ENCODE data around the gene AFF3.
"Not testable (repeated sequence)": the region's sequence is repeated elsewhere in the genome, so short reads cannot be mapped to it uniquely, and the experiment has no call there.

AFF3 gene

GRCh38 chr2:99949530-99949929, 192.9 kb downstream of the AFF3 start:
- DNase-seq, result no peak
- no peak overlapping the region for H2BK15ac ChIP-seq (ENCODE audit: low read depth, poor library complexity, severe bottlenecking)
- no peak overlapping the region for H3K27ac ChIP-seq (ENCODE audit: low read length, poor library complexity, severe bottlenecking)
- peaks cover 0 to 21% of the 10 kb centered on the region in 2 experiments for H3K27me3 ChIP-seq (ENCODE audit: control insufficient read depth in 1 of 2, insufficient read depth in 1 of 2, low read length in 2 of 2)
- H3K14ac ChIP-seq (ENCODE audit: low read length in 2 of 2), result no peak overlapping the region
- H2AK5ac ChIP-seq (ENCODE audit: low read length, severe bottlenecking), result no peak overlapping the region
- H3K4me3 ChIP-seq (ENCODE audit: insufficient read depth in 1 of 2, low read depth in 1 of 2, low read length in 2 of 2), result no peak overlapping the region
- no peak overlapping the region for H2BK120ac ChIP-seq (ENCODE audit: low read depth, low read length)
- H3K79me1 ChIP-seq (replicated peaks; ENCODE audit: low read length, poor library complexity, severe bottlenecking), result peaks cover 28% of the 10 kb centered on the region
- no peak overlapping the region for H2BK12ac ChIP-seq (ENCODE audit: low read length in 2 of 2)
- H3K18ac ChIP-seq (ENCODE audit: low read depth in 1 of 2, low read length in 2 of 2), result no peak overlapping the region
- no peak overlapping the region for H2BK5ac ChIP-seq (ENCODE audit: low read depth, low read length, poor library complexity, severe bottlenecking)
- peaks cover 2% of the 10 kb centered on the region for H3K4me1 ChIP-seq (ENCODE audit: control insufficient read depth, insufficient read depth, low read depth, low read length)
- no peak overlapping the region for H4K8ac ChIP-seq (ENCODE audit: low read length)
- WGBS, result 100% methylated on average over 2 of the region's 4 CpGs
- H3K4ac ChIP-seq (ENCODE audit: low read depth in 1 of 2, low read length in 2 of 2), result no peak overlapping the region
- H2AFZ ChIP-seq (ENCODE audit: low read depth, low read length), result no peak overlapping the region
- H3K4me2 ChIP-seq (ENCODE audit: low read length, poor library complexity, severe bottlenecking), result no peak overlapping the region
- peaks cover 0 to 20% of the 10 kb centered on the region in 2 experiments for H3K36me3 ChIP-seq (ENCODE audit: control insufficient read depth in 1 of 2, insufficient read depth in 2 of 2, low read depth in 1 of 2, low read length in 2 of 2)
- no peak overlapping the region for H3K9ac ChIP-seq (ENCODE audit: low read length)
- H4K91ac ChIP-seq (ENCODE audit: low read length), result no peak overlapping the region
- no peaks in the 10 kb centered on the region for H3K9me3 ChIP-seq (ENCODE audit: control insufficient read depth, low read length)
- no peak overlapping the region for H3K23ac ChIP-seq (ENCODE audit: low read length in 2 of 2)

- Histone ChIP-seq H3K79me1 (replicated peaks; ENCODE audit: low read length, poor library complexity, severe bottlenecking) (peaks cover 23% of the 10 kb centered on the region), H2BK12ac (ENCODE audit: low read length in 2 of 2) (no peak overlapping the region), H3K9me3 (ENCODE audit: control insufficient read depth, low read length) (no peaks in the 10 kb centered on the region), H3K18ac (ENCODE audit: low read depth in 1 of 2, low read length in 2 of 2) (no peak overlapping the region), H4K8ac (ENCODE audit: low read length) (no peak overlapping the region), H3K4me3 (ENCODE audit: insufficient read depth in 1 of 2, low read depth in 1 of 2, low read length in 2 of 2) (no peak overlapping the region), H3K4me1 (ENCODE audit: control insufficient read depth, insufficient read depth, low read depth, low read length) (peaks cover 3% of the 10 kb centered on the region), H2BK120ac (ENCODE audit: low read depth, low read length) (no peak overlapping the region), H3K27ac (ENCODE audit: low read length, poor library complexity, severe bottlenecking) (no peak overlapping the region), H2BK5ac (ENCODE audit: low read depth, low read length, poor library complexity, severe bottlenecking) (no peak overlapping the region), H3K36me3 (ENCODE audit: control insufficient read depth in 1 of 2, insufficient read depth in 2 of 2, low read depth in 1 of 2, low read length in 2 of 2) (peaks cover 0 to 17% of the 10 kb centered on the region in 2 experiments), H4K91ac (ENCODE audit: low read length) (no peak overlapping the region), H3K4me2 (ENCODE audit: low read length, poor library complexity, severe bottlenecking) (no peak overlapping the region), H3K27me3 (ENCODE audit: control insufficient read depth in 1 of 2, insufficient read depth in 1 of 2, low read length in 2 of 2) (peaks cover 0 to 25% of the 10 kb centered on the region in 2 experiments), H3K4ac (ENCODE audit: low read depth in 1 of 2, low read length in 2 of 2) (no peak overlapping the region), H3K14ac (ENCODE audit: low read length in 2 of 2) (no peak overlapping the region), H2AFZ (ENCODE audit: low read depth, low read length) (no peak overlapping the region), H3K9ac (ENCODE audit: low read length) (no peak overlapping the region), H3K23ac (ENCODE audit: low read length in 2 of 2) (no peak overlapping the region), H2BK15ac (ENCODE audit: low read depth, poor library complexity, severe bottlenecking) (no peak overlapping the region), H2AK5ac (ENCODE audit: low read length, severe bottlenecking) (no peak overlapping the region)
- no peak for DNase-seq
- WGBS, result 95% methylated on average over 5 of the region's 5 CpGs
Observed at GRCh38 chr2:99948010-99948409, 194.4 kb downstream of the AFF3 start.

DNA sequence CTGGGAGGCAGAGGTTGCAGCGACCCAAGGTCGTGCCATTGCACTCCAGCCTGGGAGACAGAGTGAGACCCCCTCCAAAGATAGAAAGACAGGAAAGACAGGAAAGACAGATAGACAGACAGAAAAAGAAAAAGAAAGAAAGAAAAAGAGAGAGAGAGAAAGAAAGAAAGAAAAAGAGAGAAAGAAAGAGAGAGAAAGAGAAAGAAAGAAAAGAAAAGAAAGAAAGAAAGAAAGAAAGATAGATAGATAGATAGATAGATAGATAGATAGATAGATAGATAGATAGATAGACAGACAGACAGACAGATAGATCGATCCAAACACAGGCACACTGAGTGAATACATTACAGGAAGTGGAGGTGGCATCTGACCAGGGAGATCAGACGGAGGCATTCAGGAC, 195.0 kb downstream of the AFF3 start:
- not testable (repeated sequence) for H3K14ac ChIP-seq (ENCODE audit: low read length in 2 of 2); H3K4me3 ChIP-seq (ENCODE audit: insufficient read depth in 1 of 2, low read depth in 1 of 2, low read length in 2 of 2); H2AK5ac ChIP-seq (ENCODE audit: low read length, severe bottlenecking); DNase-seq; H3K27ac ChIP-seq (ENCODE audit: low read length, poor library complexity, severe bottlenecking); H3K4me1 ChIP-seq (ENCODE audit: control insufficient read depth, insufficient read depth, low read depth, low read length); H2BK12ac ChIP-seq (ENCODE audit: low read length in 2 of 2); H3K9ac ChIP-seq (ENCODE audit: low read length); H4K91ac ChIP-seq (ENCODE audit: low read length); H3K4me2 ChIP-seq (ENCODE audit: low read length, poor library complexity, severe bottlenecking); H2BK15ac ChIP-seq (ENCODE audit: low read depth, poor library complexity, severe bottlenecking); H3K23ac ChIP-seq (ENCODE audit: low read length in 2 of 2); H4K8ac ChIP-seq (ENCODE audit: low read length); H2AFZ ChIP-seq (ENCODE audit: low read depth, low read length); H2BK120ac ChIP-seq (ENCODE audit: low read depth, low read length); H3K4ac ChIP-seq (ENCODE audit: low read depth in 1 of 2, low read length in 2 of 2); H3K9me3 ChIP-seq (ENCODE audit: control insufficient read depth, low read length); H2BK5ac ChIP-seq (ENCODE audit: low read depth, low read length, poor library complexity, severe bottlenecking); H3K18ac ChIP-seq (ENCODE audit: low read depth in 1 of 2, low read length in 2 of 2)
- peaks cover 0 to 11% of the 10 kb centered on the region in 2 experiments for H3K36me3 ChIP-seq (ENCODE audit: control insufficient read depth in 1 of 2, insufficient read depth in 2 of 2, low read depth in 1 of 2, low read length in 2 of 2)
- WGBS, result 95% methylated on average over 4 of the region's 4 CpGs
- H3K27me3 ChIP-seq (ENCODE audit: control insufficient read depth in 1 of 2, insufficient read depth in 1 of 2, low read length in 2 of 2), result peaks cover 0 to 27% of the 10 kb centered on the region in 2 experiments
- peaks cover 22% of the 10 kb centered on the region for H3K79me1 ChIP-seq (replicated peaks; ENCODE audit: low read length, poor library complexity, severe bottlenecking)

- H3K23ac ChIP-seq (ENCODE audit: low read length in 2 of 2), result no peak overlapping the region
- H3K9ac ChIP-seq (ENCODE audit: low read length), result no peak overlapping the region
- peaks cover 6% of the 10 kb centered on the region for H3K4me1 ChIP-seq (ENCODE audit: control insufficient read depth, insufficient read depth, low read depth, low read length)
- H2BK120ac ChIP-seq (ENCODE audit: low read depth, low read length), result no peak overlapping the region
- no peak overlapping the region for H3K27ac ChIP-seq (ENCODE audit: low read length, poor library complexity, severe bottlenecking)
- no peak overlapping the region for H2BK12ac ChIP-seq (ENCODE audit: low read length in 2 of 2)
- no peak overlapping the region for H3K4ac ChIP-seq (ENCODE audit: low read depth in 1 of 2, low read length in 2 of 2)
- H2AK5ac ChIP-seq (ENCODE audit: low read length, severe bottlenecking), result no peak overlapping the region
- no peak overlapping the region for H2BK15ac ChIP-seq (ENCODE audit: low read depth, poor library complexity, severe bottlenecking)
- no peak overlapping the region for H2BK5ac ChIP-seq (ENCODE audit: low read depth, low read length, poor library complexity, severe bottlenecking)
- peaks cover 0 to 7% of the 10 kb centered on the region in 2 experiments for H3K36me3 ChIP-seq (ENCODE audit: control insufficient read depth in 1 of 2, insufficient read depth in 2 of 2, low read depth in 1 of 2, low read length in 2 of 2)
- H3K9me3 ChIP-seq (ENCODE audit: control insufficient read depth, low read length), result no peaks in the 10 kb centered on the region
- WGBS, result 96% methylated on average over 3 of the region's 4 CpGs
- H2AFZ ChIP-seq (ENCODE audit: low read depth, low read length), result no peak overlapping the region
- H4K91ac ChIP-seq (ENCODE audit: low read length), result no peak overlapping the region
- H3K27me3 ChIP-seq (ENCODE audit: control insufficient read depth in 1 of 2, insufficient read depth in 1 of 2, low read length in 2 of 2), result peaks cover 0 to 29% of the 10 kb centered on the region in 2 experiments
- no peak overlapping the region for H4K8ac ChIP-seq (ENCODE audit: low read length)
- no peak overlapping the region for H3K4me3 ChIP-seq (ENCODE audit: insufficient read depth in 1 of 2, low read depth in 1 of 2, low read length in 2 of 2)
- no peak for DNase-seq
- no peak overlapping the region for H3K14ac ChIP-seq (ENCODE audit: low read length in 2 of 2)
- peaks cover 22% of the 10 kb centered on the region for H3K79me1 ChIP-seq (replicated peaks; ENCODE audit: low read length, poor library complexity, severe bottlenecking)
- no peak overlapping the region for H3K4me2 ChIP-seq (ENCODE audit: low read length, poor library complexity, severe bottlenecking)
- no peak overlapping the region for H3K18ac ChIP-seq (ENCODE audit: low read depth in 1 of 2, low read length in 2 of 2)
Observed at GRCh38 chr2:99944019-99944418, 198.4 kb downstream of the AFF3 start.

All from mesenchymal stem cell (in vitro differentiated cells and primary cell).